HG03521 (cell line): ENCODE measurements around the gene COASY.
A peak's percentile ranks its signal among the peaks of the same experiment; 100 is the strongest.

Experiments used
- ATAC-seq: cut with Tn5 transposase; IDR thresholded peaks from one replicate; pipeline ENCODE4 v1.9.1; 2021; ENCODE audit warnings: mild to moderate bottlenecking, moderate library complexity; ENCODE audit not compliant: unreplicated experiment

The COASY gene

DNA sequence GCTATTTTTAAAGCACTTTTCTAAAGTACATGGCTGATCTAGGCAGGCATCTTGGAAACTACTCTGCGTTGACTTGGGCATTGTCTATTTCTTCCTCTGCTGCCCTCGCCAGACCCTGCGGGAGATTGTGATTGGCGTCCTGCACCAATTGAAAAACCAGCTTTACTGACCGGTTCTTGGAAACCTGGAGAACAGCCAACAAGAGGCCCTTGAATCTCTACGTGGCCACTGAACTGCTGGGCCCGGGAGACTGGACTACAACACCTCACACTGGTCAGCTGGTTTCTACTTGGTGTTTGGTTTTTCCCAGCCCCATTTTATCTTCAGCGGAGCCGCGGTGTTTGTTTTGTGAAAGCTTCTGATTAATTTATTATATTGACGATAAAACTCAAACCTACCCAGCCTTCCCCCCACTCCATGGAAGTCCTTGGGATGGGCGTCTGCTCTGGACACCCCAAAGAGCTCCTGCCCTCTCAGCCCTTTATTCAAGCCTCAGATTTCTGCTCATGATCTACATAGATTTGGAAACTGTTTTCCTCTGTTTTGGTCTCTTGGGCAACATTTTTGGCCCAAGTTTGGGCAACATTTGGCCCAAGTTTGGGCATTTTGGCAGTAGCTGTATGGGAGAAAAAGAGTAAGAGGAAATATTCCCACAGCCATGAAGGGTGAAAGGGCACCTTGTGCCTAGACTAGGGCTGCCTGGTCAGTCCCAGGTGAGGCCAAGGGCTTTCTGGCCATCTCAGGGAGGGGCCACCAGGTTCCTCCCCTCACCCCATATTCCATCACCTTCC is 9.7 kb downstream of the COASY start:
- no peak for ATAC-seq

DNA sequence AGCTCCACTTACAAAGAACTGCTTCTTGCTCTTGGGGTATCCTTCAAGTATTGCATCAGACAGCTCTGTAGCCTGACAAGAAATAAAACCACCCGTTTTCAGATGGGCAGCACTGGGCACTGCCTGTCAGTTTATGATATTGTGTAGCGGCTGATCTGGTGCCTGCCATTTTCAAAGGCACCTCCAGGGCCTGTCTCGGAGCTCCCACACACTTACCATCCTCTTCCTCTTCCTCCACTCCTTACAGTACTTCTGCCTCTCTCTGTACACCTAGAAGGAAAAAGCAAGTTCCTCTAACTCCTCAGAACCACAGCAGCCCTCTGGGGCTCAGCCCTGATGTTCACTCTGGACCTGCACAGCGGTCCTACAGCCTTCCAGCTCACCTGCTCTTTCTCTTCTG is 11.1 kb downstream of the COASY start:
- ATAC-seq: no peak

DNA sequence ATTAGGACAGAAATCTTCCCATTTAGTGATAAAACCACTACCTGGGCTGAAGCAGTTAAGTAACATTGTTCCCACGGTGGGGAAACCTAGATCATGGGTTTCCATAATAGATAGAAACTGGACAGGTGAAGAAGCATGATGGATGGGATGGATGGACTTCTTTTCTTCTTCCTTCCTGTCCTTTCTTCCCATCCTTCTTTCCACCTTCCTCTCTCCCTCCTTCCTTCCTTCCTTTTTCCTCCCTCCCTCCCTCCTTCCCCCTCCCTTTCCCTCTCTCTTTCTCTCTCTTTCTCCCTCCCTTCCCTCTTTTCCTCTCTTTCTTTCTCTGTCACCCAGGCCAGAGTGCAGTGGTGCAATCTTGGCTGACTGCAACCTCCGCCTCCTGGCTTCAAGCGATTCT is 12.5 kb downstream of the COASY start:
- ATAC-seq: no peak

DNA sequence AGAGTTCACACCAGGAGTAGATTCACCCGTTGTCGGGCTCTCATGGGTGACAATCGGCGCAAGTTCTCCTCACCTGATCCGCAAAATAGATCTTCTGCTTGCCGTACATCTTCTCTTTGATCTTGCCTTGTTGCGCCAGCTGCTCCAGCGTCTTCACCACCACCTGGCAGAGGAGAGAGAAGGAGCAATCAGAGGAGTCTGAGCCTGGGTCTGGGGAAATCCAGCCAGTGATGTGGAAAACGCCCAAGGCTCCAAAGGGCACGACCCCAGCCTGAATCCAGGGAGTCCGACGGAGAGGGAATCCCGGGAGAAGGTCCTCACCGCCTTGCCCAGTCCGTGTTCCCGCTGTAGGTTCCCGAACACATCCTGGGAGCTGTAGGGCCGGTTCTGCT is 15.2 kb downstream of the COASY start:
- ATAC-seq: no peak

DNA sequence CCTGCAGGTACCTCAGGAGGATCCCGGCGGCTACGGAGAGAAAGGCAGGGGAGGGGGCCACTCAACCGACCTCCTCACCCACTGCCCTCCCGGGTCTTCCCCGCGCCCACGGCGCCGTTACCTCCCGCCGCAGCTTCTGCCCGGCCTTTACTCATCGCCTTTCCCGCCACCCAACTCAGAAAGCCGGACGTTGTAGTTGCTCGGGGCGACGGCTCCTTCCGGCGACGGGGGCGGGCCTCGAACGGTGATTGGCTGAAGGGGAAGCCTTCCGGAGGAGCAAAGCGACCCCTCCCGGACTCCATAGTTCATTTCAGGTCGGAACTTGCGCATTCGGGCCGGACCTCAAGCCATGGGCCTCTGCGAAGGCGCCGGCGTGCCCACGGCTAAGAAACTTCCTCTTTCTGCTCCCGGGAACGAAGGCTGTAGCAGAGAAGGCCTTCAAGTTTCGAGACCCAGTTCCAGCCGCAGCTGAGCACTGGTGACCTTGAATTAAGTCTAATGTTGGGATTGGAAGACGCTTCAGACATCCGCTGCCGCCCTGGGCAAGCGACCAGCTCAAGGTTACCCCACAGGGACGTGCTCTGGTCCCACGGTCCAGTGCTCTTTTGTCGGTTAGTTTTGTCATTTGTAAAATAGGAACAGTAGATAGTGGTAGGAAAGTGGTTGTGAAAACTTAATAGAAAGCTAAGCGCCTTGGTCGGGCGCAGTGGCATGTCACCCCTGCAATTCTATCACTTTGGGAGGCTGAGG is 15.8 kb downstream of the COASY start, which contains the start of gene PSMC3IP:
Gene PSMC3IP (minus strand): TSS at position 198 of the 750 bp plus-strand sequence. CDS start 43 bp downstream, at position 155.
- peak; percentile 70 for ATAC-seq

DNA sequence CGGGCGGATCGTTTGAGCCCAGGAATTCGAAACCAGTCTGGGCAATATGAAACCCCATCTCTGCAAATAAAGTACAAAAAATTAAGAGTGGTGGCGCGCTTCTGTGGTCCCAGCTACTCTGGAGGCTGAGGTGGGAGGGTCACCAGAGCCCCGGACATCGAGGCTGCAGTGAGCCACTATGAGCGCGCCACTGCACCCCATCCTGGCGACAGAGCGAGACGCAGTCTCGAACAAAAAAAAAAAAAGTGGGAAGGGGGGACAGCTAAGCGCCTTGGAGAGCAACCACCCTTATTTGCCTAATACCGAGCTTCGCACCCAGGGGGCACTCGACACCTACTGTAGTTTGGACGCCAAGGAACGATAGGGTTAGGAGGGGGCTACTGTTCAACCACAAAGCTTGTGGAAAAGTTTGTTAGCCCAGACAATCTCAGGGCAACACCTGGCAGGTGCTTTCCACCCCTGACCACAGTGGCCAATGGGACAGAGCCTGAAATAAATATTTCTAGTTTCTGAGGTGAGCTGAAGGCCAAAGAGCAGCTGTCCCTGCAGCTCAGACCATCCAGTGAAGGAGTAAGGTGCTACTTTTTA is 16.4 kb downstream of the COASY start:
- peak; percentile 55 for ATAC-seq

DNA sequence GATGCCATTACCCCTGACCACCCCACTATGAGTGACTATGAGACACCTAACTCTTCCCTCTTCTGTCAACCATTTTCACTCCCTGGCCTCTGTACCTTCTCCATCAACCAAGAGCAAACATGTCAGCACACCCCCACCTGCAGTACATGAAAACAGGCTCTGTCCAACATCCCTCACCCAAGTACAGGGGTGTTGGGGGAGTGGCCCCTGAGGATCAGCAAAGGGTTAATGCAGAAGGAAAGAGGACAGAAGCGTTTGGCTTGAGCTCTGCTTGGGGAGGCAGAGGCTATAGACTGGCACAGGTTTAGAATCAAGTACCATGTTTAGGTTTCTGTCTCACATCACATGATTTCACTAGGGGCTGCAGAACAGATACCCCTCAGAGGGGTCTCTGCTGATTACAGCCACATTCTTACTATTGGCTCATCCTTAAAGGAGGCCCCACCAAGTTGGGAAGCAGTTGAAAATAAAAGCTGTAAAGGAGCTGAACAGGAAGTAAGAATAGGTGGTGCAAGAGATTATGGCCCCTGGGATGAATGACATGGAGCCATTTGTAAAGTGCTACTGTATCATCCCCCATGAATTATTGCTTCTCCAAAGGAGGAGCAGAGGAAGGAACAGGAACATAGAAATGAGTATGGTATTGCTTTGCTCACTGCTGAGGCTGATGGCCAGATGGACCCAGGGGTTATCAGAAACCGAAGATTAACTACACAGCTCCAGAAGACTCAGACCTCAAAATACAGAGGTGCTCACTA is 18.0 kb downstream of the COASY start:
- ATAC-seq: no peak

DNA sequence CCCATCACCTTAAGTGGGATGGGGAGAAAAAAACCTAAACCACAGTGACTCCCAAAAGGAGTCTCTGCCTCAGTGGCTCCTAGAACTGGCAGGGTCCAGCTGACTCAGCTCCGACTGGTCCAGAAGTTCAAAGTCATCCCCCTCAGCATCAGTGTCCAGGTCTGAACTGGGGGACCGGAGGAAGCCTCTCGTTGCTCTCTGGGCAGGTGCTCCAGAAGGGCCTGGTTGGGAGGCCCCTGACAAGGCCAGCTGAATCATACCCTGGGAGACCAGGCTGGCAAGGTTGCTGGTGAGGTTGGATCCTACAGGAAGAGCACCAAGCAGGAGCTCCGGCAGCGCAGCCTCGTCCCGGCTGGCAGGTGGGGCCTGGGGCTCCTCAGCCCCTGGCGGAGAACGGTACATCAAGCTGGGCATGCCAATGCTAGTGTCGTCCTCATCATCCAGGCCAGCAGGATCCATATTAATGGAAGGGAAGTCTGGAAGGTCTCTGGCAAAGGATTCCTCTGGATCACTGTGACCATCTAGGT is 19.9 kb downstream of the COASY start:
- ATAC-seq: no peak

DNA sequence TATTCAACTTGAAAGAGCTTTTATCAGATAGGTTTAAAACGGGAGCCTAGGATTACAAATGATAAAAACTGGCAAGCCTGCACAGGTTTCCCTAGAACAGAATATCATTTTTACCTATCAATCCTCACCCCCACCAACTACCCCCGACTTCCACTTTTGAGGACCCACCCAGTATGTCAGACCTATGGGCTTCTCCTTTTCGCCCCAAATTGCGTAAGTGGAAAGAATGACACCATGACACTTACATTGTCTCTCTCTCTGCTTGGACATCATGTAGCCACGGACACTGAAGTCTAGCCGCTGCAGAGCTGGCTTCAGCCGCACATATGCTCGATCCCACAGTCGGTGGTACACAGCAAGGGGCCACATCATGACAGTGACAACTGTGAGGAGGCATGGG is 22.9 kb downstream of the COASY start:
- ATAC-seq: no peak

DNA sequence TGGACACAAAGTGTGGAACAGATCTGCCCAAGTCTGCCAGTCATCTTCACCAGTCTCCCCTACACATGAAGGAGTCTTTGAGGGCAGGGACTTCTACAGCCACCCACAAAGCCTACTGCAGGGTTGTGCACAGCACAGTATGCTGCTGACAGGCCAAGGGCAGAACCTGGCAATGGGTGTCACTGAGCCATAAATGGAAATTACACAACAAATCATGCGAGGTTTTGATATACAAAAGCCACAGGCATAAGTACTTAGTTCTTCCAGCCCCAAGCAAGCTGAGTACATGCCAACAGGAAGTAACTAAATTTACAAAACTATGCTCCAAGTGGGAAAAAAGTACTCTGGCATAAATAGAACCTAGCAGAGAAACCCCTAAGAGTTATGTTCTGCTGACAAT is 23.4 kb downstream of the COASY start:
- no peak for ATAC-seq

DNA sequence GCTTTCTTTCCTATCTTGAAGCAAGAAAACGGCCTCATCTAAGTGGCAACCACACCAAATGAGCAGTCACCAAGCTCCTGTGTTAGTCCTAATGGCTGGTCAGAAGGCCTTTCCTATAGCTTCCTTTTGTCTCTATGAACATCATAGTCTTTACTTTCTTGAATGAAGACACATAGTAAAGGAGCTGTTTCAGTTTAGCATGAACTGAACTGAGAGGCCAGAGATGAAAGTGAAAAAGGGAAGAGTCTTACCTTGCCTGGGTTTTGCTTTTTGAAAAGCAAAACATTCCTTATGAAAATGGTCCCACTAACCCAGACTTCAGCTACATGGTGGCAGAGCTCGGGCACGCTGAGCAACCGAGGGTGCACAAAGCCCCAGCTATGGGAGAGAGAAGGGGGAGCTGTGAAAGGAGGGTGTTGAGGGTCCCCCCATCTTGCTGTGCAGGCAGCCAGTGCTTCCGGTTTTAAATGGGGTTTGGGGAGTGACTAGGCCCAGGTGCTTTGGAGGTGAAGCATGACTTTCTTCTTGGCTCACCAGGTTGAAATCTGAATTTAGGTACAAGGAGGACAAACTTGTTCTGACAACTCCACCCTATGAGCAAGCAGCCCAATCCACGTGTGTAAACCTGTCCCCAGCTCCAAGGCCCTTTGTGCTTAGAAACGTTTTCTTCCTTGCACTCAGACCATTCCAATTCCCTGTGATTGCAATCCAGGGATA is 24.7 kb downstream of the COASY start:
- no peak for ATAC-seq

DNA sequence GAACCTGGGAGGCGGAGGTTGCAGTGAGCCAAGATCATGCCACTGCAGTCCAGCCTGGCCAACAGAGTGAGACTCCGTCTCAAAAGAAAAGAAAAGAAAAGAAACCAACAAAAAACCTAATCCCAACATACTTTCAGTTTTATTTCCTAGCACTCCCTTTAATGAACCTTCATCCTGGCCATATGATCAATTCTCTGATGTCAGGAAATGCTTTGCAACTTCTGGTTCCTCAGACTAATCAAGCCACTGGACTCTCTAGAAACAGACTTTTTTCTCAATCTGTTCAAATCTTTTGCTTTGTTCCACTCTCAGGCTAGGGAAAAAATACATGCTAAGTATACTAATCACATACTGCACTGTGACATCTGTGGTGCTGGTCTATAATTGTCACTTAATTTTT is 28.9 kb downstream of the COASY start:
- ATAC-seq: no peak

DNA sequence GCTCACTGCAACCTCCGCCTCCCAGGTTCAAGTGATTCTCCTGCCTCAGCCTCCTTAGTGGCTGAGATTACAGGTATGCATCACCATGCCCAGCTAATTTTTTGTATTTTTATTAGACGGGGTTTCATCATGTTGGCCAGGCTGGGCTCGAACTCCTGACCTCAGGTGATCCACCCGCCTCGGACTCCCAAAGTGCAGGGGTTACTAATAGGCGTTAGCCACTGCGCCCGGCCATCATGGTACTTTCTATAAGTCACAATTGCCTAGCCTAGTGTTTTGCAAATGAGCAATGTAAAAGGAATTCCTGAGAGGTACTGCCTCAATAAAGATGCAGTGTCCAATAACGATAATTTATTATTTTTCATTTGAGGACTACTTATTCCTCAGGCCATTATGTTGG is 29.5 kb downstream of the COASY start:
- ATAC-seq: no peak

DNA sequence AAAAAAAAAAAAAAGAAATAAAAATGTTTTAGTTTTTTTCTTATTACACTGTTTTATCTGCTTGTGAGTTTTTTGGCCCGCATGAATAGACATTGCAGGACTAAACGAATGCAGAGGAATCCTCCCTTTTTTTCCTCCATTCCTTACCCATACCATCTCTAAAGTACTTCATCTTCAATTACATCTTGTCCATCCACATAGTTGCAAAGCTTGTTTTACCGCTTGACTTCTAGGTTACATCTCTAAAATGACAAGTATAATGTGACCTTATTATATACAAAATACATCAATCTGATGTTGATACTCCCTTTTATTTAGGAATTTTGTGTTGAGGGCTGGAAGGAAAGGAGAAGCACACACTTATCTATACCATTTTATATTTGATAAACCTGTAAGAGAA is 34.4 kb downstream of the COASY start:
- no peak for ATAC-seq

DNA sequence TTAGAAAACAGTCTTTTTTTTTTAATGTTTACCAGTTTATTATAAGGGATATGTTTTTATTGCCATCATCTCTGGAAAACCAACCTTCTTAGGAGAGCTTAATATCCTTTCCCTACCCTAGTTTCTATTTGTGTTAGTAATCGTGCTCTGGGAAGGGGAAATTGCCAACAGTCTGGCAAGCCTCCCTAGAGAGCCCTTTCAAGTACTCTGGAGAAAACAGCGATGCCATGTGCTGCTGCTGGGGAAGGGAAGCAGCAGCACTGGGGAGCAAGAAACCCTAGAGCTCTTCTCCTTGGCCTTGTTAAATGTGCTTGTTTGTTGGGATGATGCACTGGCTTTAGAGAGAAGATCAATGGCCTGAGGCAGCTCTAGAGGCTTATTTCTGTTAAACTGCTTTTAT is 37.0 kb downstream of the COASY start:
- ATAC-seq: no peak

DNA sequence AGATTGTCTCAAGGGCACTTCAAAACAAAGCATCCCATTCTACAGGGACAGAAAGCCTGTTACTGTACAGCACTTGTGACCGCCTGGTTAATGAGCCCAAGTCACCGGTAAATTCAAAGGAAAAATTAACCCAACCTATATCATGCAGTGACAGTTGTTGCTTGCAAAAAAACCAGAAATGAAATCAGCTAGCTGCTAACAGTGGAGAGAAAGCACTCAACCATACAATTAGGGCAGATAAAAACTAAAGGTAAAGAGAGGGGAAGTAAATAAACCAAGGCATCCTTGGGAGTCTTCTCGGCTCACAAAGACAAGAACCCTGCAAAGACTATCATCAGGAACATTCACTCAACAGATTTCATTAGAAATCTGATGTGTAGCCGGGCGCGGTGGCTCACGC is 41.4 kb downstream of the COASY start:
- ATAC-seq: no peak

DNA sequence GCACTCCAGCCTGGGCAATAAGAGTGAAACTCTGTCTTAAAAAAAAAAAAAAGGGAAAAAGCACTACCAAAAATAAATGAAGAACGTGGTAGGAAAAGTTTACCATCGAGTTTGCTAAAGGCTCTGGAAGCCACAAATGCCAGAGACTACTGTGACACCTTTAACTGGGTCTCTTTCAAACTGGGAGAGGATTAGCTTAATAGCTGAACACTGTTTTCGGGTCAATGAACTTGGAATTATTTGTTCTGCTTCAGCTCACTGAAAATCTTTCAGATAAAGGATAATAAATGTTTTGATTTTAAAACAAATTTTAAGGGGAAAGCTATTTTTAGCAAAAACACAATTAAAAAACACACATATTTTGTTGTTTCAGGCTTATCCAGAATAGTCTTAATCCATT is 45.8 kb downstream of the COASY start:
- no peak for ATAC-seq

DNA sequence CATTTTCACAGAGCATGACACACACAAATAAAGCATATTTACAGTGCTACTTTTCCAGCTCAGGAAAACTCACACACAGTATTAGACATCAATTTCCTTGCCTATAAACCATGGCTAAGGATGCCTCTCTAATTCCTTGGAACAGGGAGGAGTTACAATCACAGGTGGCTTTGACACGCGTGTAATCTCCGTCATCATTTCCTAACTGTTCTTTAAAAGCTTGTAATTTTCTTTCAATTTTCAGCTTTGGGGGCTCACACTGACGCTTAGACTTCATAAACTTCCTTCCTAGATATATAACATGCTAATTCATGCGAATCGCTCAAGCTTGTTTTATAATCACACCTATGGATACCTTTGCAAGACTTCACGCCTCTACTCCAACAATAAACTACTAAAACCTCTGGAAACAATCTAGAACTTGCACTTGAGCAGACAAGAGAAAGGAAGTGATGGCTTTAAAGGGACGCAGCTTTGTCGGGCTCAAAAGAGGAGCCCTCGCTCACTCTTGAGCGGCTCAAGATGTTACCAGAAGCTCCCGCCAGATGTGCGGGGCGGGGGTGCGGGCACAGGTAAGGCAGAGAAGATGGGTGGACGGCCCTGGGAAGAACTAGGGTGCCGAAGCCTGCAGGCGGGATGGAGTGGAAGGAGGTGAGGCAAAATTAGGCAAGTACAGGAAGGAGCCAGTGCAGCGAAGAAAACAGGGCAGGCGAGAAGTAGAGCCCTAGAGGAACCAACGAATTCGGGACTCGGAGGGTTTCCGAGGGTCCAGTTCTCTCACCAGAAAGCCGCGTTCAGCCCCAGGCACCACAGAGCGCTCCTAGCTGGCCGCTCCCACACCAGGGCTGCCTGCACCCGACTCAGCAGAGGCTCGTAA is 46.6 kb downstream of the COASY start:
- no peak for ATAC-seq

DNA sequence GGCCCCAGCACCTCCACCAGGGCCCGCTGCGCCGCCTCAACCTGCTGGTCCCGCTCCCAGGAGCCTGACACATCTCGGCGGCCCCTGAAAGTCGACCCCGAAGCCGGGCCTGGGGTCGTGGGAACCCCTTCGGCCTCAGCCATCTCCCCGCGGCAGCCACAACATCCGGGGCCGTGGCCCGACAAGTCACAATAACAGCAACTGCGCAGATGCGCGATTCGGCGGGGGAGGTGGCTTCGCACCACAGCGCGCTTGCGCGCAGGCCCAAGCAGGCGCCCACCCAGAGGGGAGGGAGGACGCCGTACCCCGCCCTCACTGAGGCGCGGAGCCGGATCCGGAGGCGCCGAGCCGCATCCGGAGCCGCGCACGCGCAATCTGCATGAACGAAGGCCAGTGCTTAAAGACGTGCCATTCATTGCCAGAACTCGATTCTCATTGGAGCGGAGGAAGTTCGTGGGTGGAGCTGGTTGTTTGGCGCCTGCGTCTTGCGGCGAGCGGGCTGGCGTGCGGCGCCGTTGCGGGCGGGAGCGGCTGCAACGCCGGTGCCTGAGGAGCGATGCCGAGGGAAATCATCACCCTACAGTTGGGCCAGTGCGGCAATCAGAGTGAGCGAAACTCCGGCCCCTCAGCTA is 47.4 kb downstream of the COASY start, which contains the start of the genes RETREG3 and TUBG1:
Gene RETREG3 (minus strand): TSS at position 193 of the 632 bp plus-strand sequence. CDS start 50 bp downstream, at position 143.
Gene TUBG1 (plus strand): TSS at position 502 of the 632 bp plus-strand sequence. CDS start 55 bp downstream, at position 557.
- peak; percentile 81 for ATAC-seq
